HepG2 (cell line): ENCODE data around the gene CAPN12. TPM values are rescaled to one million over a fixed set of nuclear protein-coding genes. Genes with fewer than 3 reads are reported as not detected.

Experiments used
- ATAC-seq: fragments of 200-7000 bp; cut with Tn5 transposase; 3 replicates; pipeline ENCODE4 v1.9.1; 2020; ENCODE audit warnings: mild to moderate bottlenecking, moderate library complexity
- BruUV-seq: library from RNA; stranded (reverse); fragments of 400-500 nt; replicated peaks from 2 replicates; lab custom pipeline; 2021; lab: Mats Ljungman, UMichigan
- CTCF ChIA-PET: fragments of 300-600 bp; formaldehyde crosslinking; extraction: SDS; loops from one replicate; lab custom pipeline; 2021; ENCODE audit warnings: low total read pairs, inconsistent platforms, low intra/inter-chr PET ratio; lab: Yijun Ruan, JAX
- POLR2A ChIA-PET: fragments of 350-600 bp; sonication (Branson Sonifier 250); formaldehyde crosslinking; loops from one replicate; lab custom pipeline; 2020; ENCODE audit warnings: antibody characterized with exemption, inconsistent platforms; lab: Yijun Ruan, JAX
- DNase-seq: peaks from one replicate; pipeline ENCODE4 v3.0.0-alpha.2; 2015; ENCODE audit warnings: low spot score
- FAIRE-seq: peaks from 3 replicates; lab custom pipeline; 2011; peaks lifted over from hg19 to GRCh38; lab: Jason Lieb, UNC
- H2AFZ ChIP-seq: one replicate; pipeline ENCODE4 v1.6.1; 2011; ENCODE audit warnings: low read length, inconsistent platforms
- H3K27ac ChIP-seq: fragments of 300-600 bp; 3 replicates; pipeline ENCODE4 v1.8.0; 2011; ENCODE audit warnings: mixed run types, mild to moderate bottlenecking, mixed read lengths, low read length, inconsistent platforms; ENCODE audit not compliant: insufficient read depth; ENCODE audit errors: extremely low read length
- H3K27me3 ChIP-seq, 2 experiments: fragments of 200-600 bp in 1 of 2; 2 replicates in 1 of 2; 3 replicates in 1 of 2; pipeline versions ENCODE4 v1.6.0 to v1.8.0; 2011; ENCODE audit warnings: low read length in 2 of 2, mild to moderate bottlenecking in 2 of 2, moderate library complexity in 2 of 2, inconsistent platforms in 1 of 2; ENCODE audit not compliant: insufficient read depth in 2 of 2, control insufficient read depth in 1 of 2
- H3K36me3 ChIP-seq, 2 experiments: fragments of 200-600 bp in 1 of 2; replicated peaks in 1 of 2; 2 replicates in 1 of 2; 3 replicates in 1 of 2; pipeline versions ENCODE4 v1.5.1 to v1.8.0; 2011; ENCODE audit warnings: low read length in 2 of 2, inconsistent platforms in 1 of 2; ENCODE audit not compliant: insufficient read depth in 2 of 2, control insufficient read depth in 1 of 2
- H3K4me1 ChIP-seq: 2 replicates; pipeline ENCODE4 v1.5.1; 2012; ENCODE audit warnings: low read length, inconsistent platforms; ENCODE audit not compliant: insufficient read depth
- H3K4me2 ChIP-seq: 2 replicates; pipeline ENCODE4 v1.6.0; 2011; ENCODE audit warnings: low read depth, low read length, inconsistent platforms
- H3K4me3 ChIP-seq, 3 experiments: fragments of 200-600 bp in 1 of 3; sonication (generic), shearing (Covaris generic) in 1 of 3; replicated peaks in 1 of 3; 2 replicates each; pipeline ENCODE4 v1.5.1; 2011 to 2016; ENCODE audit warnings: low read length in 3 of 3, inconsistent platforms in 2 of 3, low read depth in 2 of 3, mild to moderate bottlenecking in 2 of 3, control low read depth in 1 of 3, mixed read lengths in 1 of 3; ENCODE audit not compliant: insufficient read depth in 1 of 3
- H3K79me2 ChIP-seq: one replicate; pipeline ENCODE4 v1.6.1; 2011; ENCODE audit warnings: low read length, inconsistent platforms; ENCODE audit not compliant: insufficient read depth
- H3K9ac ChIP-seq: 2 replicates; pipeline ENCODE4 v1.6.0; 2011; ENCODE audit warnings: mild to moderate bottlenecking, low read depth, low read length, inconsistent platforms; ENCODE audit not compliant: insufficient read depth
- H3K9me3 ChIP-seq: 2 replicates; pipeline ENCODE4 v1.5.1; 2012; ENCODE audit warnings: mild to moderate bottlenecking, low read length
- H4K20me1 ChIP-seq: 2 replicates; pipeline ENCODE4 v1.6.0; 2011; ENCODE audit warnings: inconsistent platforms, mild to moderate bottlenecking, low read length, moderate library complexity; ENCODE audit not compliant: insufficient read depth
- AGO2 ChIP-seq: fragments of 200-400 bp; formaldehyde crosslinking; optimal IDR thresholded peaks from 2 replicates; pipeline ENCODE3; 2017; ENCODE audit warnings: mild to moderate bottlenecking, low read depth, low read length, moderate library complexity
- FOXK2 ChIP-seq: fragments of 450-650 bp; IDR thresholded peaks from 2 replicates; pipeline ENCODE4 v1.6.1; 2016
- JDP2 ChIP-seq: sonication (generic); formaldehyde crosslinking; IDR thresholded peaks from 2 replicates; pipeline ENCODE4 v1.8.1; 2022; ENCODE audit warnings: missing genetic modification reagents, borderline replicate concordance
- MAF1 ChIP-seq: sonication (generic); formaldehyde crosslinking; IDR thresholded peaks from 2 replicates; pipeline ENCODE4 v1.5.0; 2020; ENCODE audit warnings: missing genetic modification reagents, borderline replicate concordance
- PCBP1 ChIP-seq: fragments of 200-400 bp; formaldehyde crosslinking; IDR thresholded peaks from 2 replicates; pipeline ENCODE4 v1.6.1; 2017; ENCODE audit warnings: mild to moderate bottlenecking, low read depth, low read length, borderline replicate concordance
- RBM22 ChIP-seq: fragments of 200-400 bp; formaldehyde crosslinking; optimal IDR thresholded peaks from 2 replicates; pipeline ENCODE3; 2017; ENCODE audit warnings: mild to moderate bottlenecking, low read length, moderate library complexity
- ZNF138 ChIP-seq: sonication (generic); formaldehyde crosslinking; IDR thresholded peaks from 2 replicates; pipeline ENCODE4 v1.5.0; 2020; ENCODE audit warnings: mild to moderate bottlenecking, low read depth, missing genetic modification reagents
- ZNF577 ChIP-seq: sonication (generic); formaldehyde crosslinking; IDR thresholded peaks from 2 replicates; pipeline ENCODE4 v1.4.0; 2020; ENCODE audit warnings: mild to moderate bottlenecking, low read depth, missing genetic modification reagents, borderline replicate concordance
- WGBS: methylation state at CpG from one replicate; pipeline ENCODE4 v1.1.6; 2017; ENCODE audit warnings: low lambda C conversion rate; 5-methylcytosine and 5-hydroxymethylcytosine counted together
- in situ Hi-C: cut with HindIII; loops from 2 replicates; pipeline ENCODE4 v1.10.0; 2017; ENCODE audit warnings: low pct_unique_long_range_greater_than_20kb; ENCODE audit not compliant: extremely low pct_ligation_motif_present
- intact Hi-C: fragments of 100-400 bp; cut with micrococcal nuclease; formaldehyde crosslinking; loops from one replicate; pipeline ENCODE4 v1.10.0; 2022; ENCODE audit not compliant: unreplicated experiment
- polyA plus RNA-seq, 8 experiments: library from polyadenylated mRNA; depleted of rRNA in 3 of 8; stranded (reverse) in 7 of 8; unstranded in 1 of 8; fragments of >200 nt; fragmentation: Illumina TruSeq in 4 of 8; extraction: Trizol in 4 of 8; gene quantifications; 2 replicates each; pipeline versions ENCODE4 v1.2.1 to v1.2.3, GENCODE V29; 2011 to 2016; ENCODE audit warnings: low read depth in 4 of 8, missing spikeins in 1 of 8, mixed read lengths in 1 of 8; ENCODE audit not compliant: insufficient read depth in 1 of 8
- total RNA-seq, 5 experiments: library from RNA; depleted of rRNA; stranded (reverse); fragments of >200 nt; fragmentation: Illumina TruSeq; extraction: Trizol; gene quantifications; 2 replicates each; pipeline ENCODE4 v1.2.3, GENCODE V29; 2016; ENCODE audit warnings: low read depth in 1 of 5
- TF ChIP-seq, protein P1 (sequence below): sonication (generic); formaldehyde crosslinking; IDR thresholded peaks from 2 replicates; pipeline ENCODE4 v1.4.0; 2020; ENCODE audit warnings: missing genetic modification reagents, borderline replicate concordance
- TF ChIP-seq, protein P2 (sequence below): sonication (generic); formaldehyde crosslinking; conservative IDR thresholded peaks from 2 replicates; pipeline ENCODE4 v1.8.1; 2023; ENCODE audit warnings: missing genetic modification reagents

Gene CAPN12
- total and polyA plus RNA-seq, 2 of the 13 experiments (the other 11 are each of a cell fraction or from before 2014, with no cell fraction given) = 1.6 to 13.6 TPM

DNA sequence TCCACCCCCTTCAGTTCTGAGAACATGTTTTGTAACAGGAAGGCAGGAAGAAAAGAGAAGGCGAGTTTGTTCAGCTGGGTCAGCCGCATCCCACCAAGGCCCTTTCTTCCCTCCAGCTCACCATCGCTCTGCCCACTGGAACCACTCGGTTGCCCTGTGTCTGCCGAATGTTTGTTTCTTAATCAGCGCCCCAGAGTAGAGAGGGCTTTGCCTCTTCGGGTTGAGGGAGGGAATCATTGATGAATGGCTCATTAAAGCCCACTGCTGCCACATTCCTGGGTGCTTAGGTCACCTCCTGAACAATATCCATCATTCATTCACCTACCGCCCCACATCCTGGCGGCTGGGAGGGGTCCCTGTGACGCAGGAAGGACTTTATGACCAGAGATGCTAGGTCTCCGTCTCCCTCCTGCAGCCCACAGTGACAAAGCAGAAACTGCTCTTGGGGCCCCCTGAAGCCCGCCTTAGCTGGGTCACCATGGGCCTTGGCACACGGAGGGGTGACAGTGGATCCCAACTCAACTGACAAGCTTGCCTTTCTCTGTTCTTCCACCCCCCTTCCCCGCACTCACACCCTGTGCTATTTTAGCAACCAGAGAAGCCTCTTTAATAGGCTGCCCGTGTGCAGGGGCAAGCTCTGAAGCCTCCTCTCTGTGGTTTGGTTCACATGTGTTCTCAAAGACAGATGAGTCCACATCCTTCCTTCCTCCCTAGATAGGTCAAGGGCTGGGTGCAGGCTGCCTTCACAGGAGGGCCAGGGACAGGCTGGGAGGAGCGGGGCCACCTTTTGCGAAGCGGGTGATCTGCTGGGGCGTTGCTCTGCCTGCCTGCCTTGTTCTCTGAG is 50.7 kb downstream of the CAPN12 start (continued):
- TF ChIP-seq ZNF138 (CRISPR knock-in tag) = no peak
- TF ChIP-seq ZNF577 (CRISPR knock-in tag) = no peak
- TF ChIP-seq, protein P1, sequence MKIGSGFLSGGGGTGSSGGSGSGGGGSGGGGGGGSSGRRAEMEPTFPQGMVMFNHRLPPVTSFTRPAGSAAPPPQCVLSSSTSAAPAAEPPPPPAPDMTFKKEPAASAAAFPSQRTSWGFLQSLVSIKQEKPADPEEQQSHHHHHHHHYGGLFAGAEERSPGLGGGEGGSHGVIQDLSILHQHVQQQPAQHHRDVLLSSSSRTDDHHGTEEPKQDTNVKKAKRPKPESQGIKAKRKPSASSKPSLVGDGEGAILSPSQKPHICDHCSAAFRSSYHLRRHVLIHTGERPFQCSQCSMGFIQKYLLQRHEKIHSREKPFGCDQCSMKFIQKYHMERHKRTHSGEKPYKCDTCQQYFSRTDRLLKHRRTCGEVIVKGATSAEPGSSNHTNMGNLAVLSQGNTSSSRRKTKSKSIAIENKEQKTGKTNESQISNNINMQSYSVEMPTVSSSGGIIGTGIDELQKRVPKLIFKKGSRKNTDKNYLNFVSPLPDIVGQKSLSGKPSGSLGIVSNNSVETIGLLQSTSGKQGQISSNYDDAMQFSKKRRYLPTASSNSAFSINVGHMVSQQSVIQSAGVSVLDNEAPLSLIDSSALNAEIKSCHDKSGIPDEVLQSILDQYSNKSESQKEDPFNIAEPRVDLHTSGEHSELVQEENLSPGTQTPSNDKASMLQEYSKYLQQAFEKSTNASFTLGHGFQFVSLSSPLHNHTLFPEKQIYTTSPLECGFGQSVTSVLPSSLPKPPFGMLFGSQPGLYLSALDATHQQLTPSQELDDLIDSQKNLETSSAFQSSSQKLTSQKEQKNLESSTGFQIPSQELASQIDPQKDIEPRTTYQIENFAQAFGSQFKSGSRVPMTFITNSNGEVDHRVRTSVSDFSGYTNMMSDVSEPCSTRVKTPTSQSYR (CRISPR knock-in tag) = no peak
- no peak for TF ChIP-seq FOXK2
- TF ChIP-seq JDP2 (CRISPR knock-in tag) = no peak

DNA sequence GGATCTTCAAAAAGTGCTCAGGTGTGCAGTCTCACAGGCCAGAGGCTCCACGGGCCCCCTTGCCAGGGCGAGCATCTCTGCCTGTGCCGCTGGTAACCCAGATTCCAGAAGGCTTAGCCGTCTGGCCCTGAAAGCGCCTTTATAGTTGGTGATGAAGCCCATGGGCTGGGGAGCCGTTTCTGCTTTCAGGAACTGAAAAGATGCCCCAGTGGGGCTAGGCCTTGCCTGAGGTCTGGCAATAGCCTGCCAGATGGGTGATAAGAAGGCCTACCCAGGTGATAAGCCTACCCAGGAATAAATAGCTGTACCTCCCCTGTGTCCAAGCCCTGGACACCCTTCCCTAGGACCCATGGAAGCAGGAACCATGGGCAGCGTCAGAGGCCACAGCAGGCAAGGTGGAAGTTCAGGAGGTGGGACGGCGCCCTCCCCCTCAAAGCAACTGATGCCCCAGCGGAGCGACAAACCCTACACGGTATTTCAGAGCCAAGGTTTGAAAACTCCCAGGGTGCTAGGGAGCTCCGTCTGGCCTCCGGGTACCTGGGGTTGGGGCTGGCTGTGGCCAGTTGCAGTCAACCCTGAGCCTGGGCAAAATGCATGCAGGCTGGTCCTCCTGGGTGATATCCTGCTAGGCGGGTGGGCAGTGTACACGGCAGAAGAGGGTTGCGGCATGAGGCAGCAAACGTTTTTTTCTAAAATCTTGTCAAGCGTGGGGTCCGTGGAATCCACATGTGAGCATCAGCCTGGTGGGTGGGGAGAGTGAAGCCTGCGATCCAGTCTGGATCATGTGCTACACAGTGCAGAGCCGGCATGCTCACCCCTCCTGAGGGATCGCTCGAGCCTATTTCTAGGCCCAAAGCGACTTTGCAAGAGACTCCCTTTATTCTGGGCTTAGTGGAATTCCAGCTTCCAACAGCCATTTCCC is 51.6 kb downstream of the CAPN12 start:
- POLR2A ChIA-PET = interaction anchor here (0.7 to 3.0 kb wide), 5 partner anchors 9 to 139 kb away, joined by 3 to 9 read pairs (median 4); partner anchors contain the start of genes ACTN4 and ECH1
- H3K36me3 ChIP-seq = peaks cover 28 to 61% of the 10 kb centered on the region in 2 experiments

More for the DNA sequence above, 51.6 kb downstream of the CAPN12 start:
- peaks cover 95% of the 10 kb centered on the region for H3K79me2 ChIP-seq
- in situ Hi-C loops (no loop called here), intact Hi-C loops (no loop called here)
- peak overlapping the region; percentile 42; the same call in 1 of the 2 replicates for H3K9ac ChIP-seq
- FAIRE-seq = no peak
- TF ChIP-seq AGO2 = peak; percentile 62
- no peak for TF ChIP-seq PCBP1
- no peak for TF ChIP-seq MAF1 (CRISPR knock-in tag)
- TF ChIP-seq, protein P2, sequence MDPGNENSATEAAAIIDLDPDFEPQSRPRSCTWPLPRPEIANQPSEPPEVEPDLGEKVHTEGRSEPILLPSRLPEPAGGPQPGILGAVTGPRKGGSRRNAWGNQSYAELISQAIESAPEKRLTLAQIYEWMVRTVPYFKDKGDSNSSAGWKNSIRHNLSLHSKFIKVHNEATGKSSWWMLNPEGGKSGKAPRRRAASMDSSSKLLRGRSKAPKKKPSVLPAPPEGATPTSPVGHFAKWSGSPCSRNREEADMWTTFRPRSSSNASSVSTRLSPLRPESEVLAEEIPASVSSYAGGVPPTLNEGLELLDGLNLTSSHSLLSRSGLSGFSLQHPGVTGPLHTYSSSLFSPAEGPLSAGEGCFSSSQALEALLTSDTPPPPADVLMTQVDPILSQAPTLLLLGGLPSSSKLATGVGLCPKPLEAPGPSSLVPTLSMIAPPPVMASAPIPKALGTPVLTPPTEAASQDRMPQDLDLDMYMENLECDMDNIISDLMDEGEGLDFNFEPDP = 0 out of 2 replicates have a peak, but pooled peaks have one; percentile 34
- peak; percentile 11 for TF ChIP-seq RBM22
- peak; percentile 37 for ATAC-seq
- no peak overlapping the region for H2AFZ ChIP-seq
- H3K4me2 ChIP-seq = peak overlapping the region; percentile 10; the same call in 1 of the 2 replicates
- CTCF ChIA-PET = no interaction called here
- 89% methylated on average over 13 of the region's 25 CpGs for WGBS
- no peak overlapping the region for H3K4me3 ChIP-seq
- DNase-seq = no peak
- H3K27ac ChIP-seq = peak overlapping the region; percentile 64
- no TSS peak for BruUV-seq
- no peaks in the 10 kb centered on the region for H3K9me3 ChIP-seq
- peaks cover 100% of the 10 kb centered on the region for H3K4me1 ChIP-seq
- peaks cover 14% of the 10 kb centered on the region; the same call in 1 of the 2 replicates for H4K20me1 ChIP-seq
- H3K27me3 ChIP-seq = no peaks in the 10 kb centered on the region
